RWPE1 (cell line): Measurements from ENCODE around the gene TRMT61B.
A peak's percentile ranks its signal among the peaks of the same experiment; 100 is the strongest.

ENCODE experiments used
- CTCF ChIA-PET: fragments of 350-600 bp; sonication (Branson Sonifier 250); formaldehyde crosslinking; extraction: SDS; loops from one replicate; lab custom pipeline; 2021; lab: Yijun Ruan, JAX
- POLR2A ChIA-PET: fragments of 400-600 bp; formaldehyde crosslinking; extraction: SDS; loops from one replicate; lab custom pipeline; 2020; ENCODE audit warnings: antibody characterized with exemption; ENCODE audit not compliant: low non-redundant PET; lab: Yijun Ruan, JAX
- DNase-seq: peaks from one replicate; pipeline ENCODE4 v3.0.0; 2012; ENCODE audit warnings: low spot score
- H3K27ac ChIP-seq: fragments of 450-650 bp; 2 replicates; pipeline ENCODE4 v1.5.1; 2017
- CTCF ChIP-seq: fragments of 450-650 bp; conservative IDR thresholded peaks from 2 replicates; pipeline ENCODE4 v1.5.1; 2017; ENCODE audit warnings: low read depth, mild to moderate bottlenecking

TRMT61B gene

GRCh38 chr2:28898048-28898447 is 27.9 kb upstream of the TRMT61B start:
- no peak overlapping the region for H3K27ac ChIP-seq
- ChIA-PET POLR2A (no interaction called here), CTCF (no interaction called here)
- no peak for TF ChIP-seq CTCF
- DNase-seq, result no peak

GRCh38 chr2:28896906-28897305 is 26.8 kb upstream of the TRMT61B start:
- POLR2A ChIA-PET, result no interaction called here
- CTCF ChIA-PET, result interaction anchor here (0.6 kb wide), 2 partner anchors 20 to 1318 kb away, joined by 3 to 5 read pairs; no protein-coding TSS in a partner anchor

GRCh38 chr2:28895189-28895893 is 25.2 kb upstream of the TRMT61B start:
- CTCF ChIA-PET, result interaction anchor here (0.8 to 1.2 kb wide), 2 partner anchors 10 to 329 kb away, joined by 4 to 5 read pairs; no protein-coding TSS in a partner anchor
- peak overlapping the region; percentile 82 for H3K27ac ChIP-seq
- TF ChIP-seq CTCF, result no peak
- POLR2A ChIA-PET, result interaction anchor here (0.9 kb wide), 1 partner anchor 25 kb away, joined by 3 read pairs; the partner anchor contains the start of gene TRMT61B
- DNase-seq, result peak; percentile 58

More at GRCh38 chr2:28896906-28897305, 26.8 kb upstream of the TRMT61B start:
- no peak overlapping the region for H3K27ac ChIP-seq
- peak; percentile 64 for DNase-seq
- TF ChIP-seq CTCF, result no peak

- peak within 1 kb of the TSS; percentile 82 for H3K27ac ChIP-seq
- no peak for TF ChIP-seq CTCF
- ChIA-PET POLR2A (interaction anchor here (0.6 to 0.7 kb wide), 2 partner anchors 201 to 1114 kb away, joined by 4 to 6 read pairs; no protein-coding TSS in a partner anchor), CTCF (interaction anchor here (0.6 to 0.7 kb wide), 2 partner anchors 11 to 1817 kb away, joined by 3 to 5 read pairs; no protein-coding TSS in a partner anchor)
- peak; percentile 96 for DNase-seq
Measured at GRCh38 chr2:28894470-28895188, 24.5 kb upstream of the TRMT61B start, which contains the start of gene WDR43. TSS of gene WDR43 (plus strand) at chr2:28894667. CDS start at chr2:28894699, 32 bp downstream.

- no peak for TF ChIP-seq CTCF
- CTCF ChIA-PET, result no interaction called here
- POLR2A ChIA-PET, result no interaction called here
- peak overlapping the region; percentile 82; the same call in 1 of the 2 replicates for H3K27ac ChIP-seq
- no peak for DNase-seq
Measured at GRCh38 chr2:28893488-28893887, 23.4 kb upstream of the TRMT61B start.

GRCh38 chr2:28880193-28880592 is 10.1 kb upstream of the TRMT61B start:
- no peak for DNase-seq
- CTCF ChIA-PET, result no interaction called here
- TF ChIP-seq CTCF, result no peak
- POLR2A ChIA-PET, result no interaction called here
- no peak overlapping the region for H3K27ac ChIP-seq
